OCI-LY3 (cell line): Measurements from ENCODE around the gene JARID2.

Experiments
- H2AFZ ChIP-seq: fragments of 200-600, 300-600 bp; shearing (Covaris generic); 2 replicates; pipeline ENCODE4 v1.6.0; 2014; ENCODE audit warnings: antibody characterized with exemption, low read depth, low read length
- H3K27ac ChIP-seq: fragments of 200-600, 300-600 bp; sonication (generic); 2 replicates; pipeline ENCODE4 v1.5.1; 2014; ENCODE audit warnings: mild to moderate bottlenecking, low read length, moderate library complexity, mixed read lengths
- H3K27me3 ChIP-seq: fragments of 200-600, 300-600 bp; sonication (generic); 2 replicates; pipeline ENCODE4 v1.6.1; 2014; ENCODE audit warnings: low read depth, low read length, mixed read lengths
- H3K36me3 ChIP-seq: fragments of 200-600, 300-600 bp; sonication (generic); replicated peaks from 2 replicates; pipeline ENCODE3; 2014; ENCODE audit warnings: low read depth, low read length, mixed read lengths
- H3K4me1 ChIP-seq: fragments of 300-600, 200-600 bp; sonication (generic); 2 replicates; pipeline ENCODE4 v1.6.1; 2014; ENCODE audit warnings: low read length, mixed read lengths
- H3K4me2 ChIP-seq: fragments of 200-600, 300-600 bp; sonication (generic); 2 replicates; pipeline ENCODE4 v1.6.1; 2014; ENCODE audit warnings: low read length, mixed read lengths
- H3K4me3 ChIP-seq: fragments of 300-600, 200-600 bp; sonication (generic); 2 replicates; pipeline ENCODE4 v1.5.1; 2014; ENCODE audit warnings: antibody characterized with exemption, mild to moderate bottlenecking, low read length, moderate library complexity
- H3K79me2 ChIP-seq: fragments of 300-600, 200-600 bp; shearing (Covaris generic); 2 replicates; pipeline ENCODE4 v1.6.1; 2014; ENCODE audit warnings: mild to moderate bottlenecking, low read length, mixed read lengths
- H3K9ac ChIP-seq: fragments of 300-600, 200-600 bp; shearing (Covaris generic); 2 replicates; pipeline ENCODE4 v1.6.0; 2014; ENCODE audit warnings: mild to moderate bottlenecking, low read length, moderate library complexity
- H3K9me3 ChIP-seq: fragments of 200-600, 300-600 bp; shearing (Covaris generic); 2 replicates; pipeline ENCODE4 v1.6.1; 2014; ENCODE audit warnings: low read length, mixed read lengths; ENCODE audit not compliant: insufficient read depth
- H4K20me1 ChIP-seq: fragments of 200-600, 300-600 bp; sonication (generic); 2 replicates; pipeline ENCODE4 v1.6.1; 2016; ENCODE audit warnings: low read length, mixed read lengths; ENCODE audit not compliant: insufficient read depth
- CTCF ChIP-seq: fragments of 200-600, 300-600 bp; sonication (generic); IDR thresholded peaks from 2 replicates; pipeline ENCODE4 v1.5.1; 2014; ENCODE audit warnings: antibody characterized with exemption, low read length, low read depth
- EZH2phosphoT487 ChIP-seq: fragments of 200-600 bp; shearing (Covaris generic); IDR thresholded peaks from 2 replicates; pipeline ENCODE4 v1.6.1; 2018; ENCODE audit warnings: antibody characterized with exemption, mixed run types, low read depth

JARID2 gene

GRCh38 chr6:15389765-15390723 is 144.2 kb downstream of the JARID2 start:
- Histone ChIP-seq H3K36me3 (no peaks in the 10 kb centered on the region), H3K4me1 (peaks cover 38% of the 10 kb centered on the region), H3K27me3 (no peaks in the 10 kb centered on the region), H2AFZ (no peak overlapping the region), H3K4me2 (peak overlapping the region; percentile 9), H3K9me3 (no peaks in the 10 kb centered on the region), H3K27ac (no peak overlapping the region), H3K79me2 (peaks cover 88% of the 10 kb centered on the region), H4K20me1 (peaks cover 75% of the 10 kb centered on the region), H3K4me3 (no peak overlapping the region), H3K9ac (no peak overlapping the region)
- TF ChIP-seq CTCF (peak; percentile 63), EZH2phosphoT487 (no peak)

- Histone ChIP-seq H3K4me3 (no peak overlapping the region), H3K4me1 (peaks cover 37% of the 10 kb centered on the region), H3K27me3 (no peaks in the 10 kb centered on the region), H3K9ac (no peak overlapping the region), H4K20me1 (peaks cover 64% of the 10 kb centered on the region), H3K27ac (no peak overlapping the region), H3K9me3 (no peaks in the 10 kb centered on the region), H3K36me3 (no peaks in the 10 kb centered on the region), H3K4me2 (no peak overlapping the region), H3K79me2 (peaks cover 82% of the 10 kb centered on the region), H2AFZ (no peak overlapping the region)
- TF ChIP-seq EZH2phosphoT487 (no peak), CTCF (no peak)
Observed at GRCh38 chr6:15391500-15391899, 145.6 kb downstream of the JARID2 start.

- peaks cover 63% of the 10 kb centered on the region for H4K20me1 ChIP-seq
- H3K79me2 ChIP-seq: peaks cover 78% of the 10 kb centered on the region
- no peaks in the 10 kb centered on the region for H3K9me3 ChIP-seq
- no peaks in the 10 kb centered on the region for H3K27me3 ChIP-seq
- H3K36me3 ChIP-seq: no peaks in the 10 kb centered on the region
- peaks cover 30% of the 10 kb centered on the region for H3K4me1 ChIP-seq
- no peak overlapping the region for H3K27ac ChIP-seq
- H3K4me3 ChIP-seq: no peak overlapping the region
- TF ChIP-seq CTCF (no peak), EZH2phosphoT487 (no peak)
- no peak overlapping the region for H3K9ac ChIP-seq
- no peak overlapping the region for H2AFZ ChIP-seq
- no peak overlapping the region for H3K4me2 ChIP-seq
Observed at GRCh38 chr6:15392182-15392581, 146.3 kb downstream of the JARID2 start.

- Histone ChIP-seq H3K27ac (no peak overlapping the region), H4K20me1 (peaks cover 63% of the 10 kb centered on the region)
Observed at GRCh38 chr6:15393605-15394004, 147.7 kb downstream of the JARID2 start.

More at GRCh38 chr6:15393605-15394004, 147.7 kb downstream of the JARID2 start:
- no peak overlapping the region for H2AFZ ChIP-seq
- H3K27me3 ChIP-seq: no peaks in the 10 kb centered on the region
- no peak overlapping the region for H3K4me3 ChIP-seq
- no peaks in the 10 kb centered on the region for H3K9me3 ChIP-seq
- no peak overlapping the region for H3K9ac ChIP-seq
- H3K4me2 ChIP-seq: no peak overlapping the region
- H3K4me1 ChIP-seq: peaks cover 23% of the 10 kb centered on the region
- no peaks in the 10 kb centered on the region for H3K36me3 ChIP-seq
- peaks cover 77% of the 10 kb centered on the region for H3K79me2 ChIP-seq
- TF ChIP-seq EZH2phosphoT487 (no peak), CTCF (no peak)
